Gastroesophageal sphincter (tissue), 3 donors: Measurements from ENCODE around the gene GEMIN7.

Experiments used
- POLR2A ChIP-seq, 2 donors: fragments of 450-650 bp; IDR thresholded peaks; one replicate each; pipeline ENCODE4 v1.6.1; 2017; ENCODE audit warnings: antibody characterized with exemption in 2 of 2, mild to moderate bottlenecking in 2 of 2, moderate library complexity in 1 of 2
- TF ChIP-seq, protein P1 (sequence below), 4 experiments: fragments of 200-600 bp in 2 of 4; fragments of 450-650 bp in 2 of 4; sonication (generic) in 1 of 4; IDR thresholded peaks; one replicate each; pipeline ENCODE4 v1.5.1; 2017 to 2019; ENCODE audit warnings: antibody characterized with exemption in 4 of 4, mild to moderate bottlenecking in 2 of 4, moderate library complexity in 2 of 4

DNA sequence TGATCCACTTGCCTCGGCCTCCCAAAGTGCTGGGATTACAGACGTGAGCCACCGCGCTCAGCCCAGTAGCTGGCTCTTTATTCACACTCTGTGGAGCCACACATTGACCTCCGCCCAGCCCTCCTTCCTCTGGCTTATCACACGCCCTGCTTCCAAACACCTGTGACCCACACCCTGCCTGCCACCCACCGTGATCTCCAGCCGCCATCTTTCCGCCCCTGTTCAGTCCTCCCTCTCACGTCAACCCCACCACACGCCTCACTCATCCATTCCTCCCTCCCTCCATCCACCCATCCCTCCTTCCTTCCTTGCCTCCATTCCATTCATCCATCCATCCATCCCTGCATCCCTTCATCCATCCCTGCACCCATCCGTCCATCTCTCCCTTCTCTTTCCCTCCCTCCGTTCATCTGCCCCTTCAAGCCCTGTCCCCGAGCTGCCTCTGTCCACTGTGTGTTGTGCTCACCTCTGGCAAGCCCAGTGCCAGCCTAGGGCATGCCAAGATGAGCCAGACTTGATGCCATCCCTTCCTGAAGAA lies 20.4 kb upstream of the GEMIN7 start:
- TF ChIP-seq, protein P1, sequence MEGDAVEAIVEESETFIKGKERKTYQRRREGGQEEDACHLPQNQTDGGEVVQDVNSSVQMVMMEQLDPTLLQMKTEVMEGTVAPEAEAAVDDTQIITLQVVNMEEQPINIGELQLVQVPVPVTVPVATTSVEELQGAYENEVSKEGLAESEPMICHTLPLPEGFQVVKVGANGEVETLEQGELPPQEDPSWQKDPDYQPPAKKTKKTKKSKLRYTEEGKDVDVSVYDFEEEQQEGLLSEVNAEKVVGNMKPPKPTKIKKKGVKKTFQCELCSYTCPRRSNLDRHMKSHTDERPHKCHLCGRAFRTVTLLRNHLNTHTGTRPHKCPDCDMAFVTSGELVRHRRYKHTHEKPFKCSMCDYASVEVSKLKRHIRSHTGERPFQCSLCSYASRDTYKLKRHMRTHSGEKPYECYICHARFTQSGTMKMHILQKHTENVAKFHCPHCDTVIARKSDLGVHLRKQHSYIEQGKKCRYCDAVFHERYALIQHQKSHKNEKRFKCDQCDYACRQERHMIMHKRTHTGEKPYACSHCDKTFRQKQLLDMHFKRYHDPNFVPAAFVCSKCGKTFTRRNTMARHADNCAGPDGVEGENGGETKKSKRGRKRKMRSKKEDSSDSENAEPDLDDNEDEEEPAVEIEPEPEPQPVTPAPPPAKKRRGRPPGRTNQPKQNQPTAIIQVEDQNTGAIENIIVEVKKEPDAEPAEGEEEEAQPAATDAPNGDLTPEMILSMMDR (IDR thresholded peaks at IDR 0.05), result no peak
- TF ChIP-seq POLR2A (IDR thresholded peaks at IDR 0.05), result no peak
